ENCODE data around the gene IQCB1.

IQCB1 gene

DNA sequence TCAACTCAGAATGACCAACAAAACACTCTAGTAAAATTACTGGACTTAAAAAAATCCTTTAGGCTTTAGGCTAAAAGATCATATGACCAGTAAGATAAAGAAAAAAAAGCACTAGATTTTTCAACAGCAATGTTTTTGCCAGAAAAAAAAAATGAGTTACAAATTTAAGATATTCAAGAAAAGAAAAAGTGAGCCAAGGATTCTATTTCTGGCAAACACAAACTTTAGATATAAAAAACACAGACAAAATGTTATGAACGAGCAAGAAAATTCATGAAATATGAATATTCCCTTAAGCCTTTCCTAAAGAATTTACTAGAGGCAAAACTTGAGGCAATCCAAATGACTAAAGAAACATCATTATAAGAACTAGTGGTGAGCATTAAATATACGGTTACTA is 94.0 kb downstream of the IQCB1 start:
- no peak for DNase-seq

- no peak for DNase-seq
Measured at GRCh38 chr3:121739902-121740301, 95.0 kb downstream of the IQCB1 start.

DNA sequence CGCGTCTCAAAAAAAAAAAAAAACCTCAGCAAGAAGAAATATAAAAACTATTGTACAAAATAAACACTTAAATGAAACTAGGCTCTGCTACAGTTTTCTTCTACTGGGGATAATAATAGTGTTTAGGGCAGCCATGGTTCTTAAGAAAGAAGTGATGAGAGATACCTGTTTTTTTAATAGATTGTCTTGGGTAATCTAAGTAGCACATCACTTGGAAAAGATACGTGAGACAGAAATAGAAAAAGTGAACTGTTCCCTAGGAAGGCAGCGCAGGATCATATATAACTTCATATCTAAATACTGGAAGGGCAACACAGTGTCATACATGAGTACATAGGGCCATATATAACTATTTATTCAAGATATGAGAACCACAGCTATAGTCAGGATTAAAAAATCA is 97.2 kb downstream of the IQCB1 start:
- no peak for DNase-seq

DNA sequence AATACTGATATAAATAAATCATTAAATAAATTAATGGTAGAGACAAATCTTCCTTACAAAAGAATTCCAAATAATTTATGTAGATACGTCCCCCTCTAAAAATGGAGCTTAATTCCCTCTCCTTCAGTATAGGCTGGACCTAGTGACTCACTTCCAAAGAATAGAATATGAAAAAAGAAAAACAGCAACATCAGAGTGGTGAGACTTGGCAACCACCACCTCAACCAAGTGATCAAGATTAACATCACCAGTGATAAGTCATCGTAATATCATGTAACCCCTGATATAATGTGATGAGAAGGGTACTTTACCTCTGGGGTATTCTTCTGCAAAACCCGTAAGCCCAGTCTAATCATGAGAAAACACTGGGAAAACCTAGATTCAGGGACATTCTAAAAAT is 98.7 kb downstream of the IQCB1 start:
- DNase-seq = no peak

DNA sequence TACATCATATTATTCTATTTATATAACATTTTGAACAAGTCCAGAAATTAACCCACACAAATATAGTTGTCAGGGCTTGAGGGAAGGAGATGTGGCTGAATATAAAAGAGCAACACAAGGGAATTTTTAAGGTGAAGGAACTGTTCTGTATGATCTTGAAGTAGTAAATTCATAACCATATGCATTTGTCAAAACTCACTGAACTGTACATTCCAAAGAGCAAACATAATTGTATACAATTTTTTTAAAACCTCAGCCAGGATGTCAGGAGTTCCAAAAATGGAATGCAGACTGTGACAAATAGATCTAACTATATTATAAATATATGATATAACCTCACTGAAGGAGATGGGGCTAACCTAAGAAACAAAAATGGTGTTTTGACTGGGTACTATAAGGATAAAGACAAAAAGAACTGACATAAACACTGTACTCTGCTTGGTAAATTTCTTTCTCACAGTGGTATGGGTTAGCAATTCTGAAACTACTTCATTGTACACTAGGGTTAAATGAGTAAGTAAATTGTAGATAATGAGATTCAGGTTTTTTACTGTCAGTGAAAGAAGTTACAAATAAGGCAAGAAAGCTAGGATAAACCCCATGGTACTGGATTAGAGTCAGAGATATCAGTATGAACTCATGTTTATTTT is 99.7 kb downstream of the IQCB1 start:
- DNase-seq = no peak

DNA sequence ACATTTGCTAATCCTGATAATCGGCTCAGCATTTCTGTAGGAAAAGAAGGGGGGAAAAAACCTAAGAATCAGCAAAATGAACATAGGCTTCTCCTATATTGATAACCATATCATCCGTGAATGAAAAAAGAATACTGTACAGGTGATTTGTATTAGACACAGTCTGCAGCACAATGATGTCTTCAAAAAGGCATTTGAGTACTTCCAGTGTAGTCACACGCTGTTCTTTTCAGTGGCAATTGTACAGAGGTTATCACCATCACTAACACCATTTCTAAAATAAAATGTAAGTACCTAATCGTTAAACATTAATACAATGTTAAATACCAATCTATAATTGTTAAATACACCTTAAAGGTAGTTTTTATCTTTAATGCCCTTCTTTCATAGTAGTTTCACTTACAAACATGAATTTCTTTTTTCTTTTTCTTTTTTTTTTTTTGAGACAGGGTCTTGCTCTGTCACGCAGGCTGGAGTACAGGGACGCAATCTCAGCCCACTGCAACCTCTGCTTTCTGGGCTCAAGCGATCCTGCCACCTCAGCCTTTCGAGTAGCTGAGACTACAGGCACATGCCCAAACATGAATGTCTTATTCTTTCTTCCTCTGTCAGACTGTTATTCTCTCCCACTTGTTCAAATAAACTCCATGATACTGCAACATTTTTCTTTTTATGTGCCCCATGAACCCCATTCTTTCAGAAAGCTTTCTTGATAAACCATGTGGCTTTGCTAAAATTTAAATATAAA is 103.7 kb downstream of the IQCB1 start:
- no peak for DNase-seq

DNA sequence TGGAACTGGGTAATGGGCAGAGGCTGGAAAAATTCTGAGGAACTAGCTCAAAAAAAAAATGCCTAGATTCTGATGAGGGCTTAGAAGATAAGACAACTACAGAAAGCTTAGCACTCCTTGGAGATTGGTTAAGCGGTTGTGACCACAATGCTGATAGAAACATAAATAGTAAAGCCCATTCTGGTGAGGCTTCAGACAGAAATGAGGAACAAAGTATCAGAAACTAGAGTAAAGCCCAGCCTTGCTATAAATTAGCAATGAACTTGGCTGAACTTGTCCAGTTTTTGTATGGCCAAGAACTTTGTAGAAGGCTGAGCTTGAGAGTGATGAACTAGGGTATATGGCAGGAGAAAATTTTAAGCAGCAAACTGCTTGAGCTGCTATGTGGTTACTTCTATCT is 110.7 kb downstream of the IQCB1 start:
- no peak for DNase-seq

GRCh38 chr3:121723485-121723884 is 111.4 kb downstream of the IQCB1 start:
- no peak for DNase-seq

- DNase-seq = no peak
Measured at GRCh38 chr3:121722411-121722810, 112.4 kb downstream of the IQCB1 start.

GRCh38 chr3:121720163-121720562 is 114.7 kb downstream of the IQCB1 start:
- DNase-seq = no peak

Measured in CD4-positive, alpha-beta T cell treated with Interleukin-15 for 1 hour (primary cell).